ENCODE data around the gene MYG1.
A peak's percentile ranks its signal among the peaks of the same experiment; 100 is the strongest.

The MYG1 gene

DNA sequence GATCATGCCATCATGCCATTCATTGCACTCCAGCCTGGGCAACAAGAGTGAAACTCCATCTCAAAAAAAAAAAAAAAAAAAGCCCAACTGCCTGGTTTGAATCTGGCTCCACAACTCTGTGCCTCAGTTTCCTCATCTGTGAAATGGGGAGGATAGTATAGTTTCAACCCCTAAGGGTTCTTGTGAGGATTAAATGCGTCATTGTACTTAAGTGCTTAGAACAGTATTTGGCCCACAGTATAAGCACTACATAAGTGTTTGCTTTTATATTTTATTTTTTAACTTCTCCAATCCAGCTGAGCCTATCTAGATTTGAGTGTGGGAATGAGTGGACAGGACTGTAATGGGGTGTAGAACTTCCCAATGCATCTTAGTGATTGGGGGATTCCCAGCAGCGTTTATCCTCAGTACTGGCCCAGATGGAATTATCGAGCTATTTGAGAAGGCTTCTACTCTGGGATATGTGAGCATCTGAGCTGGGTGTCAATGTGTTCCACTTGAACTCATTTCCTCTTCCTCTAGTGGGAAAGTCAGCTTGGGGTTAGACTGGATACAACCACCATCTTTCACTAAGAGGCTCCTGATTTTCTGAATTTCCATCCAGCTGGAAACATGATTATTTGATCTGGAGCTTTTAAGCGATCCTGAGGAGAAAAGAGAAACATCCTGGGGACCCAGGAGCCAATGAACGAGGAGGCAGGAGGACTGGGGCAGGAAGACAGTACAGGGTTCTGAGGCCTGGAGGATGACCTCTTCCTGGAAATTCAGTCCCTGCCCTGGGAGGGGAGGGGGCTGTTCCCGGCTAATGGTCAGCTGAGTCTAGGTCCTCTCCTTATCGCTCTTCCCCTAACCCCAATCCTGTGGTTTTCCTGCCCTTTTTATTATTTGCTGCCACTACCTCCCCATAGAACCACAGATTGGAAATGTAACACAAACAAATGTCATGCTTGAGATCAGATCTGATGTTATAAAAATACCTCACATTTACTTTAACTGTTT is 40.7 kb upstream of the MYG1 start:
- no peak for TF ChIP-seq CTCF (IDR thresholded peaks at IDR 0.05; ENCODE audit: low read depth, low read length)
- H3K4me3 ChIP-seq (replicated peaks in 1 of 2; ENCODE audit: low read depth in 2 of 2, low read length in 2 of 2) = no peak overlapping the region

DNA sequence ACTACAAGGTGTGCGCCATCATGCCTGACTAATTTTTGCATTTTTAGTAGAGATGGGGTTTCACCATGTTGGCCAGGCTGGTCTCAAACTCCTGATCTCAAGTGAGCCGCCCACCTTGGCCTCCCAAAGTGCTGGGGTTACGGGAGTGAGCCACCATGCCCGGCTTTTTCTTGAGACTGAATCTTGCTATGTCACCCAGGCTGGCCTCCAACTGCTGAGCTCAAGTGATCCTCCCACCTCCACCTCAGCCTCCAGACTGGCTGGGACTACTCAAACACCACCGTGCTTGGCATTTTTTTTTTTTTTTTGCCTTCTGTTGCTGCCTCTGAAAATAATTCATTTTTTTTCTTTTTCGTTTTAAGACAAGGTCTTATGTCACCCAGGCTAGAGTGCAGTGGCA is 39.6 kb upstream of the MYG1 start:
- no peak overlapping the region for H3K4me3 ChIP-seq (replicated peaks in 1 of 2; ENCODE audit: low read depth in 2 of 2, low read length in 2 of 2)
- no peak for DNase-seq (ENCODE audit: low read depth in 2 of 2)
- no peak for TF ChIP-seq CTCF (IDR thresholded peaks at IDR 0.05; ENCODE audit: low read depth, low read length)

More for the DNA sequence above, 40.7 kb upstream of the MYG1 start:
- no peak for DNase-seq (ENCODE audit: low read depth in 2 of 2)

DNA sequence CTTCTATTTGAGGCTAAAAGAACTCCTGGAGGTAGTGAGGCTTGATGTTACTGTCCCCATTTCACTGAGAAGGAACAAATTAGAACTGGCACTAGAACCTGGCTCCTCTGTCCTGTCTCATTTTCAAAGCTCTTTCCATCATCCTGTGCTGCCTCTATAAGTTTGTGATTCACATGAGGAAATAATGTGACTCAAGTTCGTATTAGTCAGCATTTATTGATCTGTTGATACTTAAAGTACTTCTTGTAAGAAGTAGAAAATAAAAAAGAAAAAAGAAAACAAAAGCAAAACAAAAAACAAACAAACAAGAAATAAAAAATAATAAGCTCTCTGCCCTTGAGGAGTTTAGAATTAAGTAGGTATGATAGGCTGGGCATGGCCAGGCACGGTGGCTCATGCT is 33.7 kb upstream of the MYG1 start:
- TF ChIP-seq CTCF (IDR thresholded peaks at IDR 0.05; ENCODE audit: low read depth, low read length) = no peak
- no peak overlapping the region for H3K4me3 ChIP-seq (replicated peaks in 1 of 2; ENCODE audit: low read depth in 2 of 2, low read length in 2 of 2)
- DNase-seq (ENCODE audit: low read depth in 2 of 2) = no peak

DNA sequence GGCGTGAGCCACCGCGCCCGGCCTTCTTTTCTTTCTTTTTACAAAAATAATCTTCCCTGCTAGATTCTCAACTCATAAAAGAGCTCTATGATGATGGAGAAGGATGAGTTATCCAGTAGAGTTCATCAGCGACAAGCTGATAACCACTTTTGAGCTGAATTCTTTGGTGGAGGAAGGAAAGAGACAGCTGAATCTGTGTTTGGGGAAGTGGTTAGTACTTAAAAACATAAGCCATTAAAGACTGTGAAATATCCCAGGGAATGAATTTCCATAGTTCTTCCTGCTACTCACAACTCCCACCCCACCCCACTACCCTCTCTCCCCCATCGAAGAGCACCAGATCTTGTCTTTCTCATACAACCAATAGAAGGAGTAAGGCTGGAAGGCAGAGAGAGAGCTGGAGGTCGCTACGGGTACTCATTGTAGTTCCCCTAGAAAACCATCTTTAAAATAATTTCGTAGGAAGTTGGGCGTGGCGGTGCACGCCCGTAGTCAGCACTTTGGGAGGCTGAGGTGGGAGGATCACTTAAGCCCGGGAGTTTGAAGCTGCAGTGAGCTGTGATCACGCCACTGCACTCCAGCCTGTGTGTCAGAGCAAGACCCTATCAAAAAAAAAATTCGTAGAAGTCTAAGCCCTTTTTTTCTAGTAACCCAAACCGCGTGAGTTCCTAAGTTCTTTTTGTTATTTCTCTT is 32.0 kb upstream of the MYG1 start:
- no peak for TF ChIP-seq CTCF (IDR thresholded peaks at IDR 0.05; ENCODE audit: low read depth, low read length)
- no peak for DNase-seq (ENCODE audit: low read depth in 2 of 2)
- H3K4me3 ChIP-seq (replicated peaks in 1 of 2; ENCODE audit: low read depth in 2 of 2, low read length in 2 of 2) = peak overlapping the region; percentile 78 to 82

DNA sequence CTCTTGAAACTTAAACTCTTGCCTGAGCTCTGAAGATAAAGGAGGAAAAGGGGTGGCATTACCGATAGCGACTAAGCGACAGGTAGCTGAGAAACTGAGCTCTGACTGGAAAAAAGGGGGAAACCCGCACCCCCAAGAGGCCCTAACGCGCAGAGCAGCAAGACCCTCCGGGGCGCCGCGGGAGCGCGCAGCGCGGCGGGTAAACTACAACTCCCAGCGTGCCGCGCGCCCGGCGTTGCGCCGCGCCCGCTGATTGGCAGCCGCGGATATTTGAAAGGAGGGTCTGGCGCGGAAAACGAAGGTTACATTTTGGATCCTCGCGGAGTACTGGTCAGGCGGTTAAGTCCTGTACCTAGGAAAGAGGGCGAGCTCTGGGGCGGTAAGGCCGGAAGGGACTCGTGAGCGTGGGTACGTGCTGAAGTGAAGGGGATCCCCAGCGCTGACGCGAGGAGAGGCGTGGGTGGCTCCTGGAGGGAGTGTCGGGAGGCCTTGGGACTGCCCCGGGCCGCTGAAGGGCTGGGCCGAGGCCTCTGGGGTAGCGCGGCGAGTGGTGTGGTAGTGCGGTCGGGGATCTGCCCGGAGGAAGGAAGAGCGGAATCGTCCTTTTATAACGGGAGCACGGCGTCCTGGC is 31.4 kb upstream of the MYG1 start, which contains the start of gene ESPL1:
ESPL1 (plus strand) TSS at position 301 of the 631 bp plus-strand sequence. CDS start 468 bp downstream, outside the sequence.
- DNase-seq (ENCODE audit: low read depth in 2 of 2) = peak; percentile 76 to 79
- peak within 1 kb of the TSS; percentile 78 to 82 for H3K4me3 ChIP-seq (replicated peaks in 1 of 2; ENCODE audit: low read depth in 2 of 2, low read length in 2 of 2)
- TF ChIP-seq CTCF (IDR thresholded peaks at IDR 0.05; ENCODE audit: low read depth, low read length) = peak; percentile 19

Measured in cardiac fibroblast (primary cell).